BLaER1 treated with 17β-estradiol and CSF1 and Interleukin-3, amounts not matched to agents 10 nM and 100 nM (cell line): ENCODE results near the gene NRL.

ENCODE experiments used
- H3K27ac ChIP-seq, 11 experiments: shearing (Covaris generic); formaldehyde crosslinking; 2 replicates each; pipeline ENCODE4 v1.8.1; 2022
- H3K27me3 ChIP-seq, 11 experiments: shearing (Covaris generic); formaldehyde crosslinking; 2 replicates each; pipeline ENCODE4 v1.8.1; 2022
- H3K36me3 ChIP-seq, 11 experiments: shearing (Covaris generic); formaldehyde crosslinking; 2 replicates each; pipeline ENCODE4 v1.8.1; 2022
- H3K4me1 ChIP-seq, 10 experiments: shearing (Covaris generic); formaldehyde crosslinking; 2 replicates each; pipeline ENCODE4 v1.8.1; 2022
- H3K4me2 ChIP-seq, 11 experiments: shearing (Covaris generic); formaldehyde crosslinking; 2 replicates each; pipeline ENCODE4 v1.8.1; 2022
- H3K4me3 ChIP-seq, 10 experiments: shearing (Covaris generic); formaldehyde crosslinking; 2 replicates each; pipeline ENCODE4 v1.8.1; 2022
- H3K9ac ChIP-seq, 11 experiments: shearing (Covaris generic); formaldehyde crosslinking; 2 replicates each; pipeline ENCODE4 v1.8.1; 2022
- H3K9me3 ChIP-seq, 11 experiments: shearing (Covaris generic); formaldehyde crosslinking; replicated peaks in 1 of 11; 2 replicates each; pipeline ENCODE4 v1.8.1; 2022
- H4K20me1 ChIP-seq, 11 experiments: shearing (Covaris generic); formaldehyde crosslinking; 2 replicates each; pipeline ENCODE4 v1.8.1; 2022
- Cebpa-rat ChIP-seq, 11 experiments: shearing (Covaris generic); IDR thresholded peaks; 2 replicates each; pipeline ENCODE4 v1.8.1; 2022

The NRL gene

GRCh38 chr14:24102357-24103048, 12.2 kb downstream of the NRL start:
- H3K4me2 ChIP-seq: no peak overlapping the region
- TF ChIP-seq Cebpa-rat (IDR thresholded peaks at IDR 0.05): no peak
- no peaks in the 10 kb centered on the region for H3K27me3 ChIP-seq
- no peak overlapping the region for H3K9ac ChIP-seq
- H3K27ac ChIP-seq: no peak overlapping the region
- H3K36me3 ChIP-seq: peaks cover 74 to 80% (median 78%) of the 10 kb centered on the region in 11 experiments
- no peak overlapping the region for H3K4me3 ChIP-seq
- H4K20me1 ChIP-seq: peaks cover 0 to 58% (median 5%) of the 10 kb centered on the region in 11 experiments; a peak in 8 of 22 replicates
- peaks cover 0 to 37% (median 6%) of the 10 kb centered on the region in 10 experiments; a peak in 10 of 20 replicates for H3K4me1 ChIP-seq
- peaks cover 0 to 28% (median 22%) of the 10 kb centered on the region in 11 experiments; a peak in 17 of 22 replicates for H3K9me3 ChIP-seq

GRCh38 chr14:24100982-24101494, 13.7 kb downstream of the NRL start:
- H3K36me3 ChIP-seq: peaks cover 85 to 95% (median 90%) of the 10 kb centered on the region in 11 experiments

GRCh38 chr14:24100197-24100981, 14.4 kb downstream of the NRL start:
- Histone ChIP-seq H3K27me3 (no peaks in the 10 kb centered on the region), H4K20me1 (peaks cover 0 to 78% (median 5%) of the 10 kb centered on the region in 11 experiments; a peak in 9 of 22 replicates), H3K36me3 (peaks cover 85 to 97% (median 90%) of the 10 kb centered on the region in 11 experiments), H3K4me1 (peaks cover 13 to 37% (median 21%) of the 10 kb centered on the region in 10 experiments), H3K9me3 (peaks cover 0 to 28% (median 22%) of the 10 kb centered on the region in 11 experiments; a peak in 17 of 22 replicates), H3K27ac (0 out of 22 replicates have a peak overlapping the region, but pooled peaks of 1 of the 11 experiments have one; percentile 2), H3K9ac (peak overlapping the region in 2 of 11 experiments; percentile 3 to 7; a peak in 1 of 22 replicates), H3K4me2 (peak overlapping the region in 1 of 11 experiments; percentile 20; a peak in 1 of 22 replicates), H3K4me3 (no peak overlapping the region)
- no peak for TF ChIP-seq Cebpa-rat (IDR thresholded peaks at IDR 0.05)

More at GRCh38 chr14:24100982-24101494, 13.7 kb downstream of the NRL start:
- H3K4me2 ChIP-seq: no peak overlapping the region
- H3K27ac ChIP-seq: no peak overlapping the region
- peaks cover 0 to 28% (median 22%) of the 10 kb centered on the region in 11 experiments; a peak in 17 of 22 replicates for H3K9me3 ChIP-seq
- H3K9ac ChIP-seq: peak overlapping the region in 1 of 11 experiments; percentile 7; a peak in 1 of 22 replicates
- H3K4me3 ChIP-seq: no peak overlapping the region
- no peak for TF ChIP-seq Cebpa-rat (IDR thresholded peaks at IDR 0.05)
- no peaks in the 10 kb centered on the region for H3K27me3 ChIP-seq
- peaks cover 0 to 73% (median 5%) of the 10 kb centered on the region in 11 experiments; a peak in 9 of 22 replicates for H4K20me1 ChIP-seq
- H3K4me1 ChIP-seq: peaks cover 7 to 37% (median 15%) of the 10 kb centered on the region in 10 experiments

GRCh38 chr14:24098927-24099813, 15.6 kb downstream of the NRL start:
- Histone ChIP-seq H3K9me3 (peaks cover 0 to 22% (median 14%) of the 10 kb centered on the region in 11 experiments; a peak in 17 of 22 replicates), H3K4me2 (no peak overlapping the region), H3K27ac (no peak overlapping the region), H3K36me3 (peaks cover 74 to 85% (median 80%) of the 10 kb centered on the region in 11 experiments), H3K4me3 (no peak overlapping the region), H3K27me3 (no peaks in the 10 kb centered on the region), H4K20me1 (peaks cover 0 to 78% (median 5%) of the 10 kb centered on the region in 11 experiments; a peak in 9 of 22 replicates), H3K9ac (peak overlapping the region in 1 of 11 experiments; percentile 8; a peak in 3 of 22 replicates), H3K4me1 (peaks cover 16 to 38% (median 24%) of the 10 kb centered on the region in 10 experiments)
- no peak for TF ChIP-seq Cebpa-rat (IDR thresholded peaks at IDR 0.05)

GRCh38 chr14:24098229-24098926, 16.4 kb downstream of the NRL start:
- H3K4me1 ChIP-seq: peaks cover 21 to 42% (median 29%) of the 10 kb centered on the region in 10 experiments
- no peak overlapping the region for H3K4me3 ChIP-seq
- TF ChIP-seq Cebpa-rat (IDR thresholded peaks at IDR 0.05): no peak
- no peaks in the 10 kb centered on the region for H3K27me3 ChIP-seq
- peaks cover 0 to 14% (median 6%) of the 10 kb centered on the region in 11 experiments; a peak in 16 of 22 replicates for H3K9me3 ChIP-seq
- H4K20me1 ChIP-seq: peaks cover 0 to 73% (median 5%) of the 10 kb centered on the region in 11 experiments; a peak in 9 of 22 replicates
- H3K36me3 ChIP-seq: peaks cover 66 to 78% (median 72%) of the 10 kb centered on the region in 11 experiments
- H3K27ac ChIP-seq: no peak overlapping the region
- peak overlapping the region in 2 of 11 experiments; percentile 14 to 16; a peak in 4 of 22 replicates for H3K9ac ChIP-seq
- H3K4me2 ChIP-seq: no peak overlapping the region

- H3K27me3 ChIP-seq: no peaks in the 10 kb centered on the region
- H3K4me1 ChIP-seq: peaks cover 32 to 59% (median 45%) of the 10 kb centered on the region in 10 experiments
- H3K4me2 ChIP-seq: peak overlapping the region; percentile 79 to 94 (median 91)
- peak overlapping the region in 1 of 11 experiments; percentile 8; a peak in 1 of 22 replicates for H3K9ac ChIP-seq
- peaks cover 49 to 60% (median 55%) of the 10 kb centered on the region in 11 experiments for H3K36me3 ChIP-seq
- 0 out of 22 replicates have a peak overlapping the region, but pooled peaks of 1 of the 11 experiments have one; percentile 99 for H3K27ac ChIP-seq
- H3K4me3 ChIP-seq: no peak overlapping the region
- H4K20me1 ChIP-seq: peaks cover 0 to 61% (median 5%) of the 10 kb centered on the region in 11 experiments; a peak in 9 of 22 replicates
- TF ChIP-seq Cebpa-rat (IDR thresholded peaks at IDR 0.05): no peak
- H3K9me3 ChIP-seq: no peaks in the 10 kb centered on the region
Observed at GRCh38 chr14:24096545-24097181, 18.1 kb downstream of the NRL start.
